ENCODE results near the gene NARS2.
"Not testable (repeated sequence)": the region's sequence is repeated elsewhere in the genome, so short reads cannot be mapped to it uniquely, and the experiment has no call there.

The NARS2 gene

GRCh38 chr11:78540256-78540655 lies 34.4 kb downstream of the NARS2 start:
- no peak for DNase-seq

- no peak for DNase-seq
These were observed 35.2 kb downstream of the NARS2 start for GRCh38 chr11:78539506-78539905.

- no peak for DNase-seq
These were observed 37.7 kb downstream of the NARS2 start for GRCh38 chr11:78536933-78537332.

GRCh38 chr11:78535920-78536319 lies 38.7 kb downstream of the NARS2 start:
- no peak for DNase-seq

GRCh38 chr11:78535027-78535426 lies 39.6 kb downstream of the NARS2 start:
- DNase-seq = no peak

- DNase-seq = no peak
These were observed 41.3 kb downstream of the NARS2 start for GRCh38 chr11:78533399-78533798.

GRCh38 chr11:78532991-78533390 lies 41.7 kb downstream of the NARS2 start:
- no peak for DNase-seq

- no peak for DNase-seq
These were observed 48.0 kb downstream of the NARS2 start for GRCh38 chr11:78526497-78527146.

GRCh38 chr11:78525720-78526119 lies 48.9 kb downstream of the NARS2 start:
- no peak for DNase-seq

GRCh38 chr11:78520230-78520629 lies 54.4 kb downstream of the NARS2 start:
- DNase-seq = no peak

- no peak for DNase-seq
These were observed 58.4 kb downstream of the NARS2 start for GRCh38 chr11:78516281-78516680.

- DNase-seq = no peak
These were observed 59.7 kb downstream of the NARS2 start for GRCh38 chr11:78514922-78515502.

GRCh38 chr11:78513085-78513484 lies 61.6 kb downstream of the NARS2 start:
- not testable (repeated sequence) for DNase-seq

- no peak for DNase-seq
These were observed 64.1 kb downstream of the NARS2 start for GRCh38 chr11:78510597-78510996.

GRCh38 chr11:78510025-78510596 lies 64.6 kb downstream of the NARS2 start:
- no peak for DNase-seq

- DNase-seq = no peak
These were observed 70.0 kb downstream of the NARS2 start for GRCh38 chr11:78504708-78505107.

- DNase-seq = no peak
These were observed 70.5 kb downstream of the NARS2 start for GRCh38 chr11:78504181-78504580.

- DNase-seq = no peak
These were observed 74.7 kb downstream of the NARS2 start for GRCh38 chr11:78499971-78500370.

GRCh38 chr11:78497293-78497692 lies 77.4 kb downstream of the NARS2 start:
- no peak for DNase-seq

- DNase-seq = no peak
These were observed 81.2 kb downstream of the NARS2 start for GRCh38 chr11:78493413-78493975.

- DNase-seq = no peak
These were observed 81.7 kb downstream of the NARS2 start for GRCh38 chr11:78492973-78493372.

- DNase-seq = no peak
These were observed 85.5 kb downstream of the NARS2 start for GRCh38 chr11:78489184-78489583.

GRCh38 chr11:78478536-78478935 lies 96.1 kb downstream of the NARS2 start:
- DNase-seq = no peak

- DNase-seq = no peak
These were observed 98.6 kb downstream of the NARS2 start for GRCh38 chr11:78476066-78476465.

Data from NCI-H1436 treated with DMSO at 0.1 percent for 48 hours (cell line).